RWPE2 (cell line): Measurements from ENCODE around the gene SIK3.
A peak's percentile ranks its signal among the peaks of the same experiment; 100 is the strongest.

Experiments used
- ATAC-seq: fragments of 200-7000 bp; cut with Tn5 transposase; 3 replicates; pipeline ENCODE4 v1.9.1; 2021; ENCODE audit warnings: low read depth
- DNase-seq: peaks from one replicate; pipeline ENCODE4 v3.0.0-alpha.2; 2020; ENCODE audit warnings: low spot score
- H3K27ac ChIP-seq: fragments of 450-650 bp; 2 replicates; pipeline ENCODE4 v1.5.1; 2017; ENCODE audit warnings: mild to moderate bottlenecking; ENCODE audit not compliant: poor library complexity, severe bottlenecking
- H3K27me3 ChIP-seq: fragments of 250-450 bp; sonication (Bioruptor Pico); 2 replicates; pipeline ENCODE4 v1.5.1; 2021; ENCODE audit warnings: mild to moderate bottlenecking, moderate library complexity; ENCODE audit not compliant: insufficient read depth, poor library complexity, severe bottlenecking
- H3K36me3 ChIP-seq: fragments of 250-450 bp; sonication (Bioruptor Pico); 2 replicates; pipeline ENCODE4 v1.5.1; 2020; ENCODE audit warnings: low read depth, mild to moderate bottlenecking, moderate library complexity
- H3K4me1 ChIP-seq: fragments of 250-450 bp; sonication (Bioruptor Pico); 2 replicates; pipeline ENCODE4 v1.5.1; 2021; ENCODE audit warnings: mild to moderate bottlenecking, moderate library complexity; ENCODE audit not compliant: insufficient read depth, poor library complexity, severe bottlenecking
- H3K4me3 ChIP-seq: fragments of 250-450 bp; sonication (Bioruptor Pico); 2 replicates; pipeline ENCODE4 v1.5.1; 2021; ENCODE audit warnings: mild to moderate bottlenecking, moderate library complexity; ENCODE audit not compliant: severe bottlenecking
- H3K9me3 ChIP-seq: fragments of 250-450 bp; sonication (Bioruptor Pico); 2 replicates; pipeline ENCODE4 v1.5.1; 2021; ENCODE audit warnings: mild to moderate bottlenecking, moderate library complexity; ENCODE audit not compliant: severe bottlenecking
- CTCF ChIP-seq: fragments of 450-650 bp; IDR thresholded peaks from one replicate; pipeline ENCODE4 v1.5.1; 2017; ENCODE audit warnings: mild to moderate bottlenecking, moderate library complexity; ENCODE audit not compliant: poor library complexity, severe bottlenecking

Gene SIK3

GRCh38 chr11:116984589-116984988, 113.6 kb downstream of the SIK3 start:
- H3K9me3 ChIP-seq = no peaks in the 10 kb centered on the region
- no peaks in the 10 kb centered on the region for H3K36me3 ChIP-seq
- TF ChIP-seq CTCF = no peak
- H3K27me3 ChIP-seq = no peaks in the 10 kb centered on the region
- peaks cover 38% of the 10 kb centered on the region for H3K4me1 ChIP-seq
- ATAC-seq (peak; percentile 65), DNase-seq (no peak)
- H3K4me3 ChIP-seq = no peak overlapping the region
- H3K27ac ChIP-seq = peak overlapping the region; percentile 64

DNA sequence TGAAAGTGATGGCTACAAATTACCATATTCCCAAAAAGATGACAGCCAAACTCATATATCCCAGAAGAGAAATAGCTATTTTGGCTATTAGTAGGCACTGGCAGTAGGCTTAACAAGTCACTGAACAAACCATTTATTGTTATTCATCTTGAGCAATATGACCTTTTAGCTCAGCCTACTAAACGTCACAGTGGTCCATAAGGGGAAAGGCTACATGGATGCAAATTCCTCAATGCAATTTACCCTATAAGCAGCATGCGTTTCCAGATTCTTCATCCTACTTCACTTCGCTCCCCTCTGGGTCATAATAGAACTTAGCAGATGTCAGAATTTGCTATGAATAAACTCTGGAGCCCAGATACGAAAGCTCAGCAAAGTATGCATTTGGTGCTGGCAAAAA, 114.0 kb downstream of the SIK3 start:
- Histone ChIP-seq H3K9me3 (no peaks in the 10 kb centered on the region), H3K36me3 (no peaks in the 10 kb centered on the region), H3K4me1 (peaks cover 37% of the 10 kb centered on the region), H3K27me3 (no peaks in the 10 kb centered on the region), H3K27ac (peak overlapping the region; percentile 64), H3K4me3 (no peak overlapping the region)
- no peak for TF ChIP-seq CTCF
- ATAC-seq (no peak), DNase-seq (no peak)

- DNase-seq = no peak
Measured at GRCh38 chr11:116981266-116981885, 116.9 kb downstream of the SIK3 start.

GRCh38 chr11:116980136-116980793, 118.0 kb downstream of the SIK3 start:
- peaks cover 12% of the 10 kb centered on the region for H3K4me1 ChIP-seq
- H3K27me3 ChIP-seq = no peaks in the 10 kb centered on the region
- no peak for TF ChIP-seq CTCF
- ATAC-seq (no peak), DNase-seq (no peak)
- H3K4me3 ChIP-seq = no peak overlapping the region
- H3K36me3 ChIP-seq = 0 out of 2 replicates have a peak, but pooled peaks cover 3% of the 10 kb centered on the region
- H3K9me3 ChIP-seq = no peaks in the 10 kb centered on the region
- H3K27ac ChIP-seq = no peak overlapping the region

More at GRCh38 chr11:116981266-116981885, 116.9 kb downstream of the SIK3 start:
- Histone ChIP-seq H3K4me1 (peaks cover 23% of the 10 kb centered on the region), H3K27me3 (no peaks in the 10 kb centered on the region), H3K36me3 (0 out of 2 replicates have a peak, but pooled peaks cover 3% of the 10 kb centered on the region), H3K27ac (no peak overlapping the region), H3K9me3 (no peaks in the 10 kb centered on the region), H3K4me3 (no peak overlapping the region)
- no peak for TF ChIP-seq CTCF
- no peak for ATAC-seq
